Upper lobe of right lung (tissue), 1 donor: ENCODE measurements around the gene POLR2L. TPM values are rescaled to one million over a fixed set of nuclear protein-coding genes. Genes with fewer than 3 reads are reported as not detected.

Experiments used
- ATAC-seq: fragments of 200-7000 bp; cut with Tn5 transposase; one replicate; pipeline ENCODE4 v1.9.1; 2020; ENCODE audit warnings: mild to moderate bottlenecking, moderate library complexity
- DNase-seq: peaks from one replicate; pipeline ENCODE4 v3.0.0-alpha.2; 2020
- H3K27ac ChIP-seq: fragments of 200-600 bp; one replicate; pipeline ENCODE4 v1.8.0; 2022
- H3K27me3 ChIP-seq: fragments of 200-600 bp; one replicate; pipeline ENCODE4 v1.8.0; 2022; ENCODE audit warnings: mild to moderate bottlenecking
- H3K36me3 ChIP-seq: fragments of 200-600 bp; one replicate; pipeline ENCODE4 v1.8.0; 2022
- H3K4me1 ChIP-seq: fragments of 200-600 bp; one replicate; pipeline ENCODE4 v1.8.0; 2022
- H3K4me3 ChIP-seq: fragments of 200-600 bp; one replicate; pipeline ENCODE4 v1.8.0; 2022; ENCODE audit warnings: mild to moderate bottlenecking
- H3K9me3 ChIP-seq: fragments of 200-600 bp; one replicate; pipeline ENCODE4 v1.8.0; 2022
- intact Hi-C: fragments of 100-400 bp; cut with DNase I; formaldehyde crosslinking; loops from one replicate; pipeline ENCODE4 v1.11.0; 2022
- total RNA-seq: library from RNA; stranded (reverse); fragmentation: NEBNext Ultra II Directional; extraction: Animal tissue kit (Norgen Biotek cat#: 25700); gene quantifications from one replicate; pipeline ENCODE4 v1.2.1, GENCODE V29; 2021
- TF ChIP-seq, protein P1 (sequence below): fragments of 200-600 bp; IDR thresholded peaks from one replicate; pipeline ENCODE4 v1.8.0; 2022; ENCODE audit warnings: antibody characterized with exemption
- donor health status: DM: no; HTN: yes; CAD: no; lungs with severe emphysema.

Gene POLR2L
- total RNA-seq, 1 donor from 2014 or later = 138 TPM

DNA sequence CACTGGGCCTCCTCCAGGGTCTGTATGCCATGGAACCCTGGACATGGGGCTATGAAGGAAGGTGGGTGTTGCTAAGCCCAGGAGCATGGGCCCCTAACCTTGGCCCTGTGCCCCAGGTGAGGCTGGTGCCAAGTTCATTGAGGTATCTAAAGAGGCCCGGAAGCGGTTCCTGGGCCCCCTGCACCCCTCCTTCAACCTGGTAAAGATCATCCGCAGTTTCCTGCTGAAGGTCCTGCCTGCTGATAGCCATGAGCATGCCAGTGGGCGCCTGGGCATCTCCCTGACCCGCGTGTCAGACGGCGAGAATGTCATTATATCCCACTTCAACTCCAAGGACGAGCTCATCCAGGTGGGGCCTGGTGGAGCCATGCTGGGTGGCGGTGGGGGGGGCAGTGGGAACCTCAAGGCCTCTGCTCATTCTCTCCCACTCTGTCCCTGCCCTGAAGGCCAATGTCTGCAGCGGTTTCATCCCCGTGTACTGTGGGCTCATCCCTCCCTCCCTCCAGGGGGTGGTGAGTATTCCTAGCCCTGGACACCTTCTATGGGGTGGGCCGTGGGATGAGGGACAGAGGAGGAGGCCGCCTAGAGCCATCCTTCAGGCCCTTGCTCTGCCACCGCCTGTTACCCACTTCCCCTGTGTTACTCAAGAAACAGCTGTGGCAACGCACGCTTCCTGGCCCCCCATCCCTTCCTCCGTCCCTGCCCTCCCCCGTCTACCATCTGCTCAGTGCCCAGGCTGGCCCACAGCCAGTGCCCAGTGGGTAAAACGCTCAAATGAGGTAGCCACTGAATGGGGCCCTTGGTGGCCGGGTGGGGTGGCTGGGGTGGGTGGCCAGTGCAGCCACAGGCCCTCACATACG lies 20.6 kb downstream of the POLR2L start:
- Histone ChIP-seq H3K4me1 (peaks cover 37% of the 10 kb centered on the region), H3K36me3 (peaks cover 34% of the 10 kb centered on the region), H3K27me3 (no peaks in the 10 kb centered on the region), H3K4me3 (peak overlapping the region; percentile 91), H3K9me3 (no peaks in the 10 kb centered on the region), H3K27ac (peak overlapping the region; percentile 58)
- TF ChIP-seq, protein P1, sequence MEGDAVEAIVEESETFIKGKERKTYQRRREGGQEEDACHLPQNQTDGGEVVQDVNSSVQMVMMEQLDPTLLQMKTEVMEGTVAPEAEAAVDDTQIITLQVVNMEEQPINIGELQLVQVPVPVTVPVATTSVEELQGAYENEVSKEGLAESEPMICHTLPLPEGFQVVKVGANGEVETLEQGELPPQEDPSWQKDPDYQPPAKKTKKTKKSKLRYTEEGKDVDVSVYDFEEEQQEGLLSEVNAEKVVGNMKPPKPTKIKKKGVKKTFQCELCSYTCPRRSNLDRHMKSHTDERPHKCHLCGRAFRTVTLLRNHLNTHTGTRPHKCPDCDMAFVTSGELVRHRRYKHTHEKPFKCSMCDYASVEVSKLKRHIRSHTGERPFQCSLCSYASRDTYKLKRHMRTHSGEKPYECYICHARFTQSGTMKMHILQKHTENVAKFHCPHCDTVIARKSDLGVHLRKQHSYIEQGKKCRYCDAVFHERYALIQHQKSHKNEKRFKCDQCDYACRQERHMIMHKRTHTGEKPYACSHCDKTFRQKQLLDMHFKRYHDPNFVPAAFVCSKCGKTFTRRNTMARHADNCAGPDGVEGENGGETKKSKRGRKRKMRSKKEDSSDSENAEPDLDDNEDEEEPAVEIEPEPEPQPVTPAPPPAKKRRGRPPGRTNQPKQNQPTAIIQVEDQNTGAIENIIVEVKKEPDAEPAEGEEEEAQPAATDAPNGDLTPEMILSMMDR = no peak
- ATAC-seq (peak; percentile 6), DNase-seq (peak; percentile 83)
- intact Hi-C loops = no loop called here

DNA sequence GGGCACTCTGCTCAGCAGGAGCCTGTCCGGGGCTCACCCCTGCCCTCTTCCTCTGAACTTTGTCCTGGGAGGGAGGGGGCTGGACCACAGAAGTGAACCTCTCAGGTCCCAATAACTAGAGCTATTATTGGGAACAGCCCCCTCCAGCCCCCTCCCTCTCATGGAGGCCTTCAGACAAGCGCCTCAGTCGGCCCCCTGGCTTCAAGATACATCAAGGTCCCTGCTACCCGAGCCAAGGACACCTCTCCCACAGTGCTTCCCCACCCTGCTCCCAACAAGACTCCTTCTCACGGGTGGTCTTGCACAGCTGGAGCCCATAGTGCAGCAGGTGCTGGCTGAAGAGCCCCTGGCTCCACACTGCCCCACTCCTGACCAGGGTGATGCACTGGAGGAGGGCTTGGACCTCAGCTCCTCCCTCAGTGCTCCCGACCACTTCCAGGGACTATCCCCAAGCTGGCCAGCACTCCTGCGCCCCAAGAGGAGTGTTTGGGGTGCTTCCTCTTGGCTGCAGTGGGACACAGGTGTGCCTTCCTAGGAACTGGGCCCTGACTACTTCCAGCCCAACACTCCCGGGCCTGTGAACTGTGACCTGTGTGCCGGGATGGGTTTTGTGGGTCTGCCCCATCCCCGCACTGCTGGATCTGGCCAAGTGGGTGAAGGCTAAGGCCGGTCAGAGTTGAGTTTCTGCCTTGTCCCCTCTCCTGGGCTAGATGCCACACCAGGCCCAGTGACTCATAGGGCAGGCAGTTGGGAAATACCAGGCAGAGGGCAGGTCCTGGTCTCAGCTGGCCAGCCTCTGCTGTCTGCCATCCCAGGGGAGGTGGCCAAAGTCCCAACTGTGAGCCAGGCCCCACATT lies 21.4 kb downstream of the POLR2L start:
- Histone ChIP-seq H3K27ac (peak overlapping the region; percentile 95), H3K4me1 (peaks cover 28% of the 10 kb centered on the region), H3K4me3 (peak overlapping the region; percentile 91), H3K9me3 (no peaks in the 10 kb centered on the region), H3K27me3 (no peaks in the 10 kb centered on the region), H3K36me3 (peaks cover 34% of the 10 kb centered on the region)
- DNase-seq = peak; percentile 90
- ATAC-seq = peak; percentile 58
- TF ChIP-seq, protein P1 = no peak
- intact Hi-C loops = no loop called here

DNA sequence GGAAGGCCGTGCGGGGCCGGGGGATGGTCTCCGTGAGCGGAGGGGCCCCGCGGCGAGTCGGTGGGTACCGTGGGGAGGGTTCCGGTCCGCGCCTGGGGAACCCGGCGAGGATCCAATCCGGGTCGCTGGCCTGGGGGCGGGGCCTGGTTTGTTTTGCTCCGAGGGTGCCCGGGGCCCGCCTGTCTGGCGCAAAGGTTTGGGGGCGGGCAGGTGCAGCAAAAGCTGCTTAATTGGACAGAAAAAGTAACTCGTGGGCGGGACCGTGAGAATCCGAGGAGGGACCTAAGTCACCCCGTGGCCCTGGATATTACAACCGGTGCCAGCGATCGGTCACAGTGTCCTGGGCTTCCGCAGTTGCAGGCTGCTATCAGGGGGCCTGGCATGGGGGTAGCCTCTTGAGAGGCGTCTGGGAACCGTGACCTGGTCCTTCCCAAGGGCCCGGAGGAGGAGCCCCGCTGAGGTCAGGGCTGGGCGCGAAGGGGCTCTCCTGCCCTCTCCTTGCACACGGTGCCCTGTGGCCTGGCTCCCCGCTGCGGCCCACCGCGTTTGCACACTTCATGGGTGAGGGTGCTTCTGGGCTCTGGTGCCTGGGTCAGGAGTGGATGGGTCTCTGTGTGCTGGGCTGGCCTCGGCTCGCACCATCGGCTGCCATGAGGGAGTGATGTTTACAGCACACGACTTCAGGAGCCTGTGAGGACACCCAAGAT lies 22.2 kb downstream of the POLR2L start:
- ATAC-seq (peak; percentile 73), DNase-seq (peak; percentile 97)
- H3K4me1 ChIP-seq = peaks cover 23% of the 10 kb centered on the region
- TF ChIP-seq, protein P1 = no peak
- H3K9me3 ChIP-seq = no peaks in the 10 kb centered on the region
- peak overlapping the region; percentile 91 for H3K4me3 ChIP-seq
- H3K27ac ChIP-seq = peak overlapping the region; percentile 95
- peaks cover 29% of the 10 kb centered on the region for H3K36me3 ChIP-seq
- H3K27me3 ChIP-seq = no peaks in the 10 kb centered on the region
- intact Hi-C loops = no loop called here

DNA sequence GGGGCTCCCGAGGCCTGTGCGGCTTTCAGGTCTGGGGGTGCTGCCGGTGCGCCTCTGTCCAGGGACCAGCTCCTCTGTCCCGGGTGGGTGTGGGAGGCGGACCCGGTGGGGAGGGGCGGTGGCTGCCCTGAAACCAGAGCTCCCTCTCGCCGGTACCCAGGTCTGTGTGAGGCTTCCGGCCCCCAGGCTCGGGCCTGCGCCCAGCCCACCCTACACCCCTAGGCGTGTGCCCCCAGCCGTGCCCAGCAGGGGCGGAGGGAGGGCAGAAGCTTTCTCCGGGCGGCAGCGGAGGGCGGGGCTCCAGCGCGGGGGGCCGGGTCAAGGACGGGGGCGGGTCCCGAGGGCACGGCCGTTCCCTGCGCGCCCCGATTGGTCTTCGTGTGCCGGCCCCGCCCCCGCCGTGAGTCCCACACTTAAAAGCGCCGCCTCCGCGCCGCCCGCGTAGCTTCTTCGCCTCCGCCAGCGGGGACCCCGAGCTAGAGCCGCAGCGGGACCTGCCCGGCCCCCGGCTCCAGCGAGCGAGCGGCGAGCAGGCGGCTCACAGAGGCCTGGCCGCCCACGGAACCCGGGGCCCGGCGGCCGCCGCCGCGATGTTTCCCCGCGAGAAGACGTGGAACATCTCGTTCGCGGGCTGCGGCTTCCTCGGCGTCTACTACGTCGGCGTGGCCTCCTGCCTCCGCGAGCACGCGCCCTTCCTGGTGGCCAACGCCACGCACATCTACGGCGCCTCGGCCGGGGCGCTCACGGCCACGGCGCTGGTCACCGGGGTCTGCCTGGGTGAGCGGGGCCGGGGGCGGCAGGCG lies 23.0 kb downstream of the POLR2L start:
- Histone ChIP-seq H3K4me1 (peaks cover 23% of the 10 kb centered on the region), H3K9me3 (no peaks in the 10 kb centered on the region), H3K27me3 (no peaks in the 10 kb centered on the region), H3K4me3 (peak overlapping the region; percentile 91), H3K36me3 (peaks cover 21% of the 10 kb centered on the region), H3K27ac (peak overlapping the region; percentile 95)
- DNase-seq = peak; percentile 97
- ATAC-seq = peak; percentile 89
- intact Hi-C loops = no loop called here
- TF ChIP-seq, protein P1 = peak; percentile 15
